ENCODE data around the gene PHF24.
"Not testable (repeated sequence)": the region's sequence is repeated elsewhere in the genome, so short reads cannot be mapped to it uniquely, and the experiment has no call there.

PHF24 gene

DNA sequence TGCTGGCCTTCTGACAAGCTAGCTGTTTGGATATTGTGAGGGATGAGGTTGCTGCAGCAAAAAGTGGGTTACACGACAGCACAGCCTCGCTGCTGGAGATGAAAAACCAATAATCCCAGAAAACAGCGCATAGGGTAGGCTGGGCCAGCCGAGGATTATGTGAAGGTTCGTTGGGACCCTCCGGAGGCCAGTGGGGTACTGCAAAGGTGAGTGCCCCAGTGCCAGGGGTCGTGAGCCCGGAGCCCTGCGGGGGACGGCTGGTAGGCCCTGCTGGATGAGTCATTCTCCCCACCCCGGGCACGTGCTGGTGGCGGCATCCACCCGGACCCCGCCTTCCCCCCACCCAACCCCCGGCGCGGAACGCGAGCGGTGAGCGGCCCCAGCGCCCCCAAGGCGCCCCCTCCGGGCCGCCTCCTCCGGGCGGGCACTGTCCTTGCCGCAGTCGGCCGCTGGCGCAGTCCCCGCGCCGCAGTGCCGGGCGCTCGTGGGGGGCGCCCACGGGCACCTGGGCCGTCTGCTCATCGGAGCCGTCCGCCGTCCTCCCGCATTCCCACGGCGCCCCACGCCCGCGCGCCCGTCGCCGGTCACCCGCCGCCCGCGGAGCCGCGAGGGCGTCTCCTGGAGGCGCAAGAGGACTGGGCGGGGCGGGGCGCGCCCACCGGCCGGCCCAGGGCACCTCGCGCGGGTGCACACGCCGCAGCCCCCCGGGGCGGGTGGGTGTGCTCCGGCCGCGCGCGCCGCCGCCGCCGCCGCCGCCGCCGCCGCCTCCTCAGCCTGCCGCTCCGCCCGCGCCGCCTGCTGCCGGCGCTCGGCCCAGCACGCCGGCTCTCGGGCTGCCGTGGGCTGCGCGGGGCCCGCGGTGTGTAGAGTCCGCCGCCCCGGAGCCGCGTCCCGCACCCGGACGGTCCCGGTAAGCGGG lies at the start of gene PHF24:
Gene PHF24, plus strand, starts transcription at position 794 of the 919 bp plus-strand sequence. CDS start 13,014 bp downstream, outside the sequence.
- in situ Hi-C loops (cut with MboI; ENCODE audit: low sequenced_read_pairs) = no loop called here

DNA sequence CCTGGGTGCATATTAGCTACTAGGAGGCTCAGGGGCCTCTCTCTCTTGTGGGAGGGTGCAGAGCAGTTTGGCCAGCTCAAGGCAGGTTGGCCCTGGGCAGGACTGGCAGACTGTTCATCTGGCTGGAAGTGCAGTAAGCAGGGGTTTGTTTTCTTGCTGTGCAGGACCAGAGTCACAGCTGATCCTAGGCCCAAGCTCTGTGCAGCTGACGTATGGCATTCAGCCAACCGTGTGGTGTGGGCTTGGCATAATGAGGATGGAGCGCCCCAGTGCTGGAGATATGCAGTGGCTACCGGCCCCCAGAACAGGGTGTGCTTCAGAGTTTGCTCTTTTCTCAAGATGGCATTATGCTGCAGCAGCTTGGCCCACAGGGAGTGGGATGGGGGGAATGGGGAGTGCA lies 31.0 kb upstream of the PHF24 start:
- in situ Hi-C loops (cut with MboI; ENCODE audit: low sequenced_read_pairs) = no loop called here

DNA sequence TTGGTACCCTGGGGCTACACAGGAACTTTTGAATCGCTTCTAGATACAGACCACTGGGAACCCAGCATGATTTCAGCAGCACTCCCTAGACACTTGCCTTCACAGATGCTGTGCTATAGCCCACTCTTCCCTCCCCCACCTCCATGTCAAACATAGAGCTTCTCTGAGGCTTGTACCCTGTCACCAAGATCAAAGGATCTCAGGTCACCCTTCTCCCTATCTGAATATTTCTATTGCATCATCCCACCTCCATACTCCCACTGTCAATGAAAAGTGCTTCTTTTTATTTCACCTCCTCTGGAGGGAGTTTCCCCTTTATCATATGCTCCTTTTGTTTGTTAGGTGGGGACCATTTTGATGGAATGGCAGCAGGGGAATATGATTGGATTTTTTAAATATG lies 29.2 kb upstream of the PHF24 start:
- in situ Hi-C loops (cut with MboI; ENCODE audit: low sequenced_read_pairs) = no loop called here

DNA sequence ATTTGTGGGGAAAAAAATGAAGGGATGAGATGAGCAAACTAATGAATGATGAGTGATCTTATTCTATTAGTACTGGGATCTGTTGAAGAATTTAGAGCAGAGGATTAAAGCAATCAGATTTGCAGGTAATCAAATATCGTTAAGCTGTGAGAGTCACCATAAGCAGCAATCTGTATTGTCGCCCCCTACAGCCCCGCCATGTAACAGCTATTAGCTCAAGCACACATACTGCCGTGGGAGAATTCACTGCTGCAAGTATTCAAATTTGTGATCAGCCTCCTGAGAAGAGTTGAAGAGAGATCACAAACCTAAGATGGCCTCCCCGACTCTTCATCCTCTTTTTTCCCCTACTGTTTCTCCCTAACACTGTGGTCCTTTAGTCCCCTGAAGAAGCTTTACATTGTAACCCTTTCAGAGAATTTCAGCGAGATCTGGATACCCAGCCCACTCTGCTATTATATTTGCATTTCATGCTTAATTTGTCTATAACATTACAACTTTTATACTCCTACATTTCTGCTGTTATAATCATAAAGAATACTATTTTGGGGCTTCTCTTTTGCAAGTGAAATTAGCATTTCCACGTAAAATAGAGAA lies 28.5 kb upstream of the PHF24 start:
- in situ Hi-C loops (cut with MboI; ENCODE audit: low sequenced_read_pairs) = no loop called here

DNA sequence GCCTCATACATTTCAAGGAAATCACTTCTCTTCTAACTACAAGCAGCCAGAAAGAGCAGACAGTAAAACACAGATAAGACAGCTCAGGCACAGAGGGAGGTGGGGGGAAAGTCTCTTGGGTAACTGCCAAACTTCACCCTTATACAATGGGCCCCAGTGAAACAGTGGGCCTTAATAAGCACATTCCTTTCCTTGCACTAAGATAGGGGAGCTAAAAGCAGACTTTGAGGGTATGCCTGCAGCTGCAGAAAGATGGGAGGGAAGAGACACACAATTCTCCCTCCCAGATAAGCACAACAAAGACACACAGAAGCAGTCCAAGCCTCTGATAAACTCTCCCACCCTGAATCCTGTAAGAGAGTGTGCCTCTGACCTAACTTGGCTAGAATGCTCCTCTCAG lies 18.1 kb upstream of the PHF24 start:
- in situ Hi-C loops (cut with MboI; ENCODE audit: low sequenced_read_pairs) = not testable (repeated sequence)

DNA sequence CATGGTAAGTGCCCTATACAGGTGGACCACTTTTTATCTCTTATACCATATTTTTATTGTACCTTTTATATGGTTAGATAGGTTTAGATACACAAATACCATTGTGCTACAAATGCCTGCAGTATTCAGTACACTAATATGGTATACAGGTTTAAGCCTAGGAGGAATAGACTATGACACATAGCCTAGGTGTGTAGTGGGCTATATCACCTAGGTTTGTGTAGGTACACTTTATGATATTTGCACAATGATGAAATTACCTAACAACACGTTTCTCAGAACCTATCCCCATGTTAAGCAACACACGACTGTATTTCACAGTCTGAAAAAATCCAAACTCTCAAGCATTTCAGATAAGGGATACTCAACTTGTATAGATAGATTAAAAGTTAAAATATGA lies 9.6 kb upstream of the PHF24 start:
- in situ Hi-C loops (cut with MboI; ENCODE audit: low sequenced_read_pairs) = no loop called here

DNA sequence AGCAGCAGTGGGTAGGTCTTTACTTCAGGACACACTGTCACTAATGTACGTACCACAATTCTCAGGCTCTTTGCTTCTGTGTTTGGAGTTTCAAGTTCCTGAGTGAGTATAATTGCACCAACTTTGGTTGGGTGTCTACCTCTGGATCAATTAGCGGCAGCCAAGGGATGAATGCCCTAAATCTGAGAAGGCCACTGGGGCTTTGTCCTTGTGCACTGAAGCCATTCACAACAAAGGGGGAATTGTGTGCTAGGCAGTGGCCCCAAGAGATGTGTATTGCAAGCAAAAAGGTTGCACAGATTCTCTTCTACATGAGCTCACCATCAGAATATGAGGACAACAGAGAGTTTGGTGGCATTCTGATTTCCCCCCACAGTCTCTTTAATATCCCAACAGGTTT lies 3.9 kb upstream of the PHF24 start:
- in situ Hi-C loops (cut with MboI; ENCODE audit: low sequenced_read_pairs) = no loop called here

DNA sequence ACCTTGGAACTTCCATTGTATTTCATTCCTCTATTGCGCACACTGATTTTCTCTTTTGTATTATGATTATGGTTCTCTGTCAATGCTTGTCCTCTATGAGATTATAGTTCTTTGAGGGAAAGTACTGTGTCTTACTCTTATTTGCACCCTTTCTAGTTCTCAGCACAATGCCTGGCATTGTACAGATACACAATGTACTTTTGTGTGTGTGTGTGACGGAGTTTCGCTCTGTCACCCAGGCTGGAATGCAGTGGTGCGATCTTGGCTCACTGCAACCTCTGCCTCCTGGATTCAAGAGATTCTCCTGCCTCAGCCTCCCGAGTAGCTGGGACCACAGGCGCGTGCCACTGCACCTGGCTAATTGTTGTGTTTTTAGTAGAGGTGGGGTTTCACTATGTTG lies 2.0 kb upstream of the PHF24 start:
- in situ Hi-C loops (cut with MboI; ENCODE audit: low sequenced_read_pairs) = not testable (repeated sequence)

DNA sequence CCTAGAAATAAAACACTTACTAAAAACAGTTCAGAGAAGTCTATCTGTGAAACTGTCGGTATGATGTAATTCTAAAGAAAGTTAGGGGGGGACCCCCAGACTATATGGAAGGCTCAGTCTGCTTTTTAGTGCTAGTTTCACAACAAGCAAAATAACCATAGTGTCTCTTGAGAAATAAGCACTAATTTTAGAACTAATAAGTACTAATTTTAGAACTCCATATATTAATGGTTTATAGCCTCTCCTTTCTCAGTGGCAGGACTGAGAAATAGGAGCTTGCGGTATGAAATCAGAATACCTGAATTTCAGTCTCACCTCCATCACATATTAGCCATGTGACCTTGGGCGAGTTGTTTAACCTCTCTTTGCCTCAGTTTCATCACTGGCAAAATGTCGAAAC lies 1.4 kb upstream of the PHF24 start:
- in situ Hi-C loops (cut with MboI; ENCODE audit: low sequenced_read_pairs) = no loop called here

DNA sequence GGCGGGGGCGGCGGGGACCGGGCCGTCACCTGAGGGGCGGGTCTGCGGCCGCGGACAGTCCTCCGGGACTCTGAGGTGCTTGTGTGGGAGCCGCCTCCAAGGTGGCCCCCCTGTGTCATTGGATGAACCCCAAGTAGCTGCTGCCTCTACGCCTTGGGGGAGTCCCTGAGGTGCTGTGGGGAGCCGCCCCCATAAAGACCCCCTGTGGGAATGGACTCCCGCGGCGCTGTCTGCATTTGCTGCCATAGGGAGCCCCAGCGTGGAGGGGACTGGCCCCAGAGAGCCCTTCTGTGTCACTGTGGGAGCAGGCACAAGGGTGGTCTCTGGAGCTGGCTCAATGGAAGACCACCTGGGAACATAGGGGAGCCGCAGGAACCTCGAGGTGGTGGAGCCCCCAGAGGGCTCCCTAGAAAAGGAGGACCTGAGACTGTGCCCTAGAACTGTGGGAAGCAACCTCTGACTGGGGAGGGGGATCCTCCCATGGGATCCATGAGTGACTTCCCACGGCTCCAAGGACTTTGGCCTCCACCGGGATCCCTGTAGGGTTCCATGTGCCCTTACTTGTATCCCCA lies 412 bp downstream of the PHF24 start:
- in situ Hi-C loops (cut with MboI; ENCODE audit: low sequenced_read_pairs) = no loop called here

DNA sequence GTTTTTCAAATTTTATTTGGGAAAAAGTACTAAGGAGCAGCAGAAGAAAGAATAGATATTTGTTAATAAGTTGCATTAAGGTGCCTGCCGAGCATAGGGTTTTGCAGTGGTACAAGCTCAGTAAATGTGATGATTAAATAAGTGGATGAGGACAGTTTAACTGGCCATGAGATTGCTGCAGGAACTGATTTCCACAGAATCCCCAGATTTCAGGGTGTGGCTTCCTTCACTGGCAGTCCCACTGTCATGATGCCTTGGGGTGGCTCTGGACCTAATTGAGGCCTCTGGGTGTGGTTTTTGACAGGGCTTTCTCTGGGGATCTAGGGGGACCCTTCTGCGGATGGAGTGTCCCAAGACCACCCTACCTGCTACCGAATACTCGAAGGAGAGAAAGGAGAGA lies 1.4 kb downstream of the PHF24 start:
- in situ Hi-C loops (cut with MboI; ENCODE audit: low sequenced_read_pairs) = no loop called here

DNA sequence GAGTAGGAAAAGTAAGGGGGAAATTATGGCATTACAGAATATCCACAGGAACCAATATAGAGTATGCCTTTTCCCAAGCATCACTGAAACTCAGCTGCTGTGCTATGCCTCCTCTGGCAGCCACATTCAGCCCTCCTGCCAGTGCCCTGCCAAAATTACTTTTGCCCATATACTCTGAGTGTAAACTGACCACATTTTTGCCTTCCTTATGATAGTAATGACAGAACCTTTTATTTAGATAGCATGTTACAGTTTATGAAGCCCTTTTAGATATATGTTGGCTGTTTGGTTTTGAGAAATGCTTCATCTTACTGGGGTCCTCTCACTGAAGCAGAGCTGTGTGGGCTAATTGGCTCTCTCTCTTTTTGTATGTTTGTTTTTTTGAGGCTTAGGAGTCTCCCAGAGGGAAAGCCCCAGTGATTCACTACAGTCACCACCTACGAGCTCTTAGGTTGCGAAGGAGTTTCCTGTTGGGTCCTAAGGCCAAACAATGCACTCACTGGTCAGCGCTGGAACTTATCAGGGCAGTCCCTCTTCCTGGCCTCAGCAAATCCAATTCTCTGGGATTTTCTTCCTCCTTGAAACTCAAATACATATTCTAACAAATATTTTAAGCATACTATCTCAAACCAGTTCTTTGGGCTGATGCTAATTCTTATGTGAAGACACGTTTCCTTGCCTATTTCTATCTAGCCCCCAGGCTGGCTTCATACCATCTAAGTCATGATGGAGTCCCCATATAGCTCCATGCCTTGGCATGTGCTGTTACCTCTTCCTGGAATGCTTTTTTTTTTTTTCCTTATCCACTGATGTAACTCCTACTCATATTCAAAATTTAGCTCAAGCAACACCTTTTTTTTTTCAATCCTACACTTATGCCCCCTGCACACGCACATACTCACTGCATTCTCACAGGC lies 3.7 kb downstream of the PHF24 start:
- in situ Hi-C loops (cut with MboI; ENCODE audit: low sequenced_read_pairs) = no loop called here

DNA sequence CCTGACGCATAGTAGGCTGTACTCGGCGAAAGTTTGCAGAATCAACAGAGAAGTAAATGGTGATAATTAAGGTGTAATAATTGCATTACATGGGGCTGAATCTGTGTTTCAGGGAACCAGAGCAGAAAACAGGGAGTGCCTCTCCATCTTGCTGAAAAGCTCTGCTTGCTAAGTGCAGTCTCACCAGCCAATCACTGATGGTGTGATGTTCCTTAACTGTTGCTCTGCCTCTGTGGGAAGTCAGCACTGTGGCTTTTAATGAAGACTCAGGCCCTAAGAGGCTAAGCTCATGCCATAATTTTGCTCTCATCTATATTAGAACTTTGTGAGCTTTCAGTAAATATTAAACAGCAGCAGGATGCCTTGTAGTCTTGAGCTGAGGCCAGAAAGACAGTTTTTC lies 4.5 kb downstream of the PHF24 start:
- in situ Hi-C loops (cut with MboI; ENCODE audit: low sequenced_read_pairs) = no loop called here

DNA sequence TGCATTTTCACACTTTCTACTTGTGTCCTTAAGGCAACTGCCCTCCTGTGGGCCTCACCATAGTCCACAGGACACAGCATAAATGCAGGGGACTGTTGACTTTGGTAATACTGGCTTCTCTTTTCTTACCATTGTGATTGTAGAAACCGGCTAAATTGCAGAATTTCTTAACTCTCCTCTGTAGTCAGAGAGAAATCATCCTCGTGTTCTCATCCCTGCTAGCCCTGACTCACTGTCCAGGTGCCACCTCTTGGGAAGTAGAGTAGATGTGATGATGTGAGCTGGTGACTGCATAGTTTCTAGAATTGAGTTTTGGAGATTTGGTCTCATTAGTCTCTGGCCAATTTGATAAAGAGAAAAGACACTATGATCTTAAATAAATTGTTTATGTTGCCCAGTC lies 5.5 kb downstream of the PHF24 start:
- in situ Hi-C loops (cut with MboI; ENCODE audit: low sequenced_read_pairs) = no loop called here

DNA sequence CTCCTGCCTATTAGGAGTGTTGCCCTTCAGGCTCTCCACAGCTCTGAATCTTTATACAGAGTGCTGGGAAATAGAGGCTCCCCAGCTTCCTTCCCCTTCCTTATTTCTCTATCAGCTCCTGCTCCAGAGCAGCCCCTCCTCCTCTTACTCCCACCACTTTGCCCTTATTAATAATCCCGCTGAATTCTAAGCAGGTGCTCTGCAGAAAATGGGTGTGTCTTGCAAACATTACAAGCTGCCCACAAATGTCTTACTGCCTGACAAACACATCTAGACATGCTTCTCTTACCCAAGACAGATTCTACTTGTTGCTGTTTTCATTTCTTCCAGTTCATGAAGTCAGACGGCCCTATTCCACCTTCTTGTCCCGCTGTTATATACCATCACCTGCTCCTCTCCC lies 6.4 kb downstream of the PHF24 start:
- in situ Hi-C loops (cut with MboI; ENCODE audit: low sequenced_read_pairs) = no loop called here

DNA sequence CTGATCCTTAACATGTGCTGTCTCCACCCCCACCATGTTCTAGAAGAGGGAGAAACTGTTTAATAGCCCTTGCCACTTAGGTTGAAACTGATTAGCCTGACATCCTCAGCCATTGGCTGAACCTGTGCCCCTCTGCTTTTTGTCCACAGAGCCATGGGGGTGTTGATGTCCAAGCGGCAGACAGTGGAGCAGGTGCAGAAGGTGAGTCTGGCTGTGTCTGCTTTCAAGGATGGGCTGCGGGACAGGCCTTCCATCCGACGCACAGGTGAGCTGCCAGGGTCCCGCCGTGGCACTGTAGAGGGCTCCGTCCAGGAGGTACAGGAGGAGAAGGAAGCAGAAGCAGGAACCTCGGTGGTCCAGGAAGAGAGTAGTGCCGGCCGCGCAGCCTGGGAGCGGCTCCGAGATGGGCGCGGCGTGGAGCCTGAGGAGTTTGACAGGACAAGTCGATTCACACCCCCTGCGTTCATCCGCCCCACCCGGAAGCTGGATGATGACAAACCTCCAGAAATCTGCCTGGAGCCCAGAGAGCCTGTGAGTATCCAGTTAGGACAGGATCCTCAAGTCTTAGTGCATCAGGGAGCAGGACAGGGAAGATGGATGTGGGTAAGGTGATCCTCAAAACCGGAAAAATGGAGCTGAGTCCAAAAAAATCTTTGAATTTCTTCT lies 13.2 kb downstream of the PHF24 start:
- in situ Hi-C loops (cut with MboI; ENCODE audit: low sequenced_read_pairs) = no loop called here

DNA sequence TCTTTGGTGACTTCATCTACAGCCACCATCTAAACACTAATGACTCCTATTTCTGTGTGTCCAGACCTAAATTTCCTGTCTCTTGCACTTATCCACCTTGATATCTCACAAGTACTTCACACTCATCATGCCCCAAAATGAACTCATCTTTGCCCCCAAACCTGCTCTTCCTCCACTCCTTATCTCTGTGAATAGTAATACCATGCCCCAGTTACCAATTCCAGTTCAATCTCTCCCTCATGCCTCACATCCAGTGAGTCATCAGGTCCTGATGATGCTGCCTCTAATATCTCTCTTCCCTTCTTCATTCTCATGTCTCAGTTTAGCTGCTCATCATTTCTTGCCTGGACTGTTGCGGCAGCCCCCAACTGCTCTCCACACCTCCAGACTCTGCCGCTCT lies 16.6 kb downstream of the PHF24 start:
- in situ Hi-C loops (cut with MboI; ENCODE audit: low sequenced_read_pairs) = no loop called here

DNA sequence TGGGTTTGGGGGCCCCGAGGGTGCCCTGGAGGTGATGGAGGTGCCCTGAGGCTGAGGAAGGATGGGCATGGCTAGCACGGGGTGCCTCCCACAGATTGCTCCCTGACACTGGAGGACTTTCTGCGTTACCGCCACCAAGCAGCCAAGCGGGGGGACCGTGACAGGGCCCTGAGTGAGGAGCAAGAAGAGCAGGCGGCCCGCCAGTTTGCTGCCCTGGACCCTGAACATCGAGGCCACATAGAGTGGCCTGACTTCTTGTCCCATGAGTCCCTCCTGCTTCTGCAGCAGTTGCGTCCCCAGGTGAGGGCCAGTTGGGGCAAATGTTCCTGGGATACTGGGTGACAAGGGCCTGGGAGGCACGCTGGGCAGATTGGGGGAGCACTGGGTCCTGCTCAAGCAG lies 18.4 kb downstream of the PHF24 start:
- in situ Hi-C loops (cut with MboI; ENCODE audit: low sequenced_read_pairs) = no loop called here

DNA sequence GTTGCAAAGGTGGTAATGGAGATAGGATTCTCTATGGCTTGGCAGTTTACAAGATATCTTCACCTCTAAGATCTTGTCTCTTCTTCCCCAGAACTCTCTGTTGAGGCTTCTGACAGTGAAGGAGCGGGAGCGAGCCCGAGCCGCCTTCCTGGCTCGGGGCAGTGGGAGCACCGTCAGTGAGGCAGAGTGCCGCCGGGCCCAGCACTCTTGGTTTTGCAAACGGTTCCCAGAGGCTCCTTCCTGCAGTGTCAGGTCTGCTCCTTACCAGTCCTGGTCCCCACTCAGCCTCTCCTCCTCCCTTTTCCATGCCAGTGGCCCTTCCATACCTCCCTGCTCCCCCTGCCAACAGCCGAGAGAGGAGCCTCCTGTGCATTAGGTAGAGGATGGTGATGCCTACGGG lies 18.9 kb downstream of the PHF24 start:
- in situ Hi-C loops (cut with MboI; ENCODE audit: low sequenced_read_pairs) = no loop called here

DNA sequence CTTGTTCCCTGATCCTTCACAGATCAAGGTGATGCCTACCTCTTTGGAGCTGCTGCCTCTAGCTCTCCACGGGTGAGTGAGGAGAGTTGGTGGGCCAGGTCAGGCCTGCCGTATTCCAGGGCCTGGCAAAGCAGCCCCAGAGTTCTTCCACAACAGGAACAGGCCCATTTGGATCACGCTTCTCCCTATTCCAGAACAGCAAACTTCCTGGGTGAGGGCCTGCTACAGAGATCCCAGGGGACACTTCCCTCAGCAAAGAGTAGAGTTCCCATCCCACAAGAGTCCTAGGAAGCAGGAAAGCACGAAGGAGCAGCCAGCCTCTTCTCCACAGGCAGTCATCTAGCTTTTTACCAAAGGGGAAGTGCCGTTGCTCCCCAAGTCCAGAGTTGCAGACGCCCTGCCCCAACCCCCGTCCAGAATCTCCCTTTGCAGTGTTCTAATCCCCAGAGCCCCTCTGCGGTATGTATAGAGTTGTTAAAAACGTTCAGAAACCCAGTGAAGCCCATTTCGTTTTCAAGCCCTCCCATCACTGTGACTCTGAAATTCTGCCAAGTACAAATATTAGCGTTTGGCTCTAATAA lies 22.2 kb downstream of the PHF24 start:
- in situ Hi-C loops (cut with MboI; ENCODE audit: low sequenced_read_pairs) = no loop called here

Data from HL-60/S4 (cell line).